ENCODE data around the gene ZC3H7A.
"Not testable (repeated sequence)": the region's sequence is repeated elsewhere in the genome, so short reads cannot be mapped to it uniquely, and the experiment has no call there.

Gene ZC3H7A

DNA sequence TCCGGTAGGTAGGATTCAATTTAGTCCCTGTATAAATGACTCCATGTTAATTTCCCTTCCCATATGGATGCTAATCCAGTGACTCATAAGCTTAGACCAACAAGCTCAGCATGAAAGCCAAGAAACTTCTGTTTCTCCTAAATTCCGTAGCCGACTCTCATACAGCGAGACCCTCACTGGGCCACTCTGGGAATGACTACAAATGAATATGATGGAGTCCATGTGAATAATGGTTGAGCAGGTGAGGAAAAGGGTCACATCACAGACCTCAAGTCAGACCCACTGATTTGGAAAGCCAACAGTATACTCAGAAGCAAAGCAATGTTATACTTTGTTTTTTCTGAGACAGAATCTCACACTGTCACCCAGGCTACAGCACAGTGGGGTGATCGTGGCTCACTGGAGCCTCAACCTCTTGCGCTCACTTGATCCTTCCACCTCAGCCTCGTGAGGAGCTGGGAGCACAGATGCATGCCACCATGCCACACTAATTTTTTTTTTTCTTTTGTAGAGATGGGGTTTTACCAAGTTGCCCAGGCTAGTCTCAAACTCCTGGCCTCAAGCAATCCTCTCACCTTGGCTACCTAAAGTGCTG is 39.7 kb upstream of the ZC3H7A start:
- Histone ChIP-seq H3K27ac (peak overlapping the region; percentile 78), H3K36me3 (replicated peaks) (peaks cover 55% of the 10 kb centered on the region), H3K4me3 (ENCODE audit: low read depth, low read length) (no peak overlapping the region), H3K27me3 (replicated peaks) (no peaks in the 10 kb centered on the region)
- in situ Hi-C loops (cut with HindIII; ENCODE audit: low pct_ligation_motif_present, low sequenced_read_pairs), result no loop called here
- peak; percentile 73 for DNase-seq
- TF ChIP-seq, protein P1, sequence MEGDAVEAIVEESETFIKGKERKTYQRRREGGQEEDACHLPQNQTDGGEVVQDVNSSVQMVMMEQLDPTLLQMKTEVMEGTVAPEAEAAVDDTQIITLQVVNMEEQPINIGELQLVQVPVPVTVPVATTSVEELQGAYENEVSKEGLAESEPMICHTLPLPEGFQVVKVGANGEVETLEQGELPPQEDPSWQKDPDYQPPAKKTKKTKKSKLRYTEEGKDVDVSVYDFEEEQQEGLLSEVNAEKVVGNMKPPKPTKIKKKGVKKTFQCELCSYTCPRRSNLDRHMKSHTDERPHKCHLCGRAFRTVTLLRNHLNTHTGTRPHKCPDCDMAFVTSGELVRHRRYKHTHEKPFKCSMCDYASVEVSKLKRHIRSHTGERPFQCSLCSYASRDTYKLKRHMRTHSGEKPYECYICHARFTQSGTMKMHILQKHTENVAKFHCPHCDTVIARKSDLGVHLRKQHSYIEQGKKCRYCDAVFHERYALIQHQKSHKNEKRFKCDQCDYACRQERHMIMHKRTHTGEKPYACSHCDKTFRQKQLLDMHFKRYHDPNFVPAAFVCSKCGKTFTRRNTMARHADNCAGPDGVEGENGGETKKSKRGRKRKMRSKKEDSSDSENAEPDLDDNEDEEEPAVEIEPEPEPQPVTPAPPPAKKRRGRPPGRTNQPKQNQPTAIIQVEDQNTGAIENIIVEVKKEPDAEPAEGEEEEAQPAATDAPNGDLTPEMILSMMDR (IDR thresholded peaks at IDR 0.05; ENCODE audit: low read depth, low read length, missing control alignments), result no peak

DNA sequence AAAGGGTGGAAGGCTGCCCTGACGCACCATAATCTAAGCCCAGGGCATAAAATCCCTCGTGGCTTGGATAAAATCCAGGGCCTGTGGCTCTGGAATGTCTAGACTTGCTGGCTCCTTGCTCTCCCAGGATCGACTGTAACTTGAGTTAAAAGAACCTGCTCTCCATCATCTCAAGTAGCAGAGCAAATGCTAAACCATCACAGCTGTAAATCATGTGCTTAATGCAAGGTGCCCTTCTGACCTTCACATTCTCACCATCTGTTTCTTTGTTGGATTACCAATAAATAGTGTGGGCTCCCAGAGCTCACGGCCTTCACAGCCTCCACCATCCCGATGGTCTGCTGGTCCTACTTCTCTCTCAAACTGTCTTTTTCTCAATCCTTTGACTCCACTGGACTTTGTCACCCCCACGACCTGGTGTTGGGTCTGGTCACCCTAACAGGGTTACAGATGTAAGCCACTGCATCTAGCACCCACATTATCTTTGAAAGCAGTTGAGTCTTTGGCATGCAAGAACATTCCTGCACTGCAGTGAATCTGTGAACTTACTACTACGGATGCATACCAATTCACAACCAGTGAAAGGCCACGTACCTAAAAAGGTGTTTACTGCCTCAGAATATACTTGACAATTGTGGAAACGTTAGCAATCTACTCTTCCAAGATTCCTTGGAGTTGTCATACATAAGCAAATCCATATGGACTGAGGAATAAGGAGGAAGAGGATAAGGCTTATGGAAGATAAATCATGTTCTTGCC is 39.0 kb upstream of the ZC3H7A start:
- Histone ChIP-seq H3K4me3 (ENCODE audit: low read depth, low read length) (no peak overlapping the region), H3K27me3 (replicated peaks) (no peaks in the 10 kb centered on the region), H3K27ac (peak overlapping the region; percentile 78), H3K36me3 (replicated peaks) (peaks cover 49% of the 10 kb centered on the region)
- peak; percentile 83 for DNase-seq
- TF ChIP-seq, protein P1 (IDR thresholded peaks at IDR 0.05; ENCODE audit: low read depth, low read length, missing control alignments), result no peak
- in situ Hi-C loops (cut with HindIII; ENCODE audit: low pct_ligation_motif_present, low sequenced_read_pairs), result no loop called here

DNA sequence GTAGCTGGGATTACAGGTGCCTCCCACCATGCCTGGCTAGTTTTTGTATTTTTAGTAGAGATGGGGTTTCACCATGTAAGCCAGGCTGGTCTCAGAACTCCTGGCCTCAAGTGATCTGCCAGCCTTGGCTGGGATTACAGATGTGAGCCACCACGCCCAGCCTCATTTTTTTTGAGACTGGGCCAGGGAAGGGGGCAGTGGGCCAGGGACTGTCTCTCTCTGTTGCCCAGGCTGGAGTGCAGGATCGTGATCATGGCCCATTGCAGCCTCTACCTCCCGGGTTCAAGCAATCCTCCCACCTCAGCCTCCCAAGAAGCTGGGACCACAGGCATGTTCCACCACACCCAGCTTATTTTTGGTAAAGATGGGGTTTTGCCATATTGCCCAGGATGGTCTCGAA is 38.3 kb upstream of the ZC3H7A start:
- no peak overlapping the region for H3K4me3 ChIP-seq (ENCODE audit: low read depth, low read length)
- H3K36me3 ChIP-seq (replicated peaks), result peaks cover 41% of the 10 kb centered on the region
- TF ChIP-seq, protein P1 (IDR thresholded peaks at IDR 0.05; ENCODE audit: low read depth, low read length, missing control alignments), result no peak
- H3K27me3 ChIP-seq (replicated peaks), result no peaks in the 10 kb centered on the region
- peak overlapping the region; percentile 60 for H3K27ac ChIP-seq
- in situ Hi-C loops (cut with HindIII; ENCODE audit: low pct_ligation_motif_present, low sequenced_read_pairs), result no loop called here
- DNase-seq, result no peak

DNA sequence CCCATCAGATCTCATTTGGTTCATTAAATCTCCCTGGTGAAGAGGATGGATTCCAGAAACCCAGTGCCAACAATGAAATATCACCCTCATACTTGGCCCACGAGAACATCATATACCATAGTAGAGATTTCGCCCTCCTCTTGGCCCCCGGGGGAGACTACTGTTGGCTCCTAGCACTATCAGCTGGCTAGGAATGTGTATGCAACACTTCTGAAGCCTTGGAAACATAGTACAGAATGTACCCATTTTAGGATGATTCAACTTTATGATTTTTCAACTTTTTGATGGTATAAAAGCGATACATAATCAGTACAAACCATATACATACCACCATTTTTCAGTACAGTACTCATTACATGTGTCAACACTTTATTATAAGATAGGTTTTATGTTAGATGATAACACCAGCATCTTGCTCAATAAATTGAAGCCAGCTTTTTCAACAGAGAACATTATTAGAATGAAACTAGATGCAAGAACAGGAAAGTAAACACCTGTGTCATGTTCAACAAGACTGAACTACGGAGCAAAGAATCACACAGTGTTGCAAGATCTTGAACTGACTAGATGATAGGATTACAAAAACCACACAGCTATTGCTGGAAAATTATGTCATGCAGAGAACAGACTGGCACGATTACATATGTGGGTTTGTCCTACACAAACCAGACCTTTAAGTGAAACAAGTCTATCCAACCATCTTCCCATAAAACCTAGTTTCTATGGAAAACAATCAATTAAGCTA is 37.1 kb upstream of the ZC3H7A start:
- Histone ChIP-seq H3K4me3 (ENCODE audit: low read depth, low read length) (no peak overlapping the region), H3K27ac (peak overlapping the region; percentile 61), H3K36me3 (replicated peaks) (peaks cover 31% of the 10 kb centered on the region), H3K27me3 (replicated peaks) (no peaks in the 10 kb centered on the region)
- peak; percentile 79 for DNase-seq
- in situ Hi-C loops (cut with HindIII; ENCODE audit: low pct_ligation_motif_present, low sequenced_read_pairs), result no loop called here
- TF ChIP-seq, protein P1 (IDR thresholded peaks at IDR 0.05; ENCODE audit: low read depth, low read length, missing control alignments), result no peak

DNA sequence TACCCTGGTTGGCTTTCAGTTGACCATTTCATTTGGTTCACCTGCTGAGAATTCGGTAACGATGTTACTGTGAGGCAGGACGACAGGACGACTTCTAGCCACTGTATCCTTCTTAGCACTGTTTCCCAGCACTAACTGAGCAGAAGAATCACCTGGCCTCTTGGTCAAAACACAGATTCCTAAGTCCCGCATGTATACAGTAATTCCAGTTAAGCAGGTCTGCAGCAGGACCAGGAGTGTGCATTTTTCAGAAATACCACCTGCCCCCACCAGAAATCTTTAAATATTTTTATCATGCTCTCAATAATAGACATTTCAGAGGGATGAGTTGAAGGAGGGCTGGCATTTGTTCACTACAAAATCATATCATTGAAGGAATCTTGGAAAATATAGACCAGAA is 31.6 kb upstream of the ZC3H7A start:
- Histone ChIP-seq H3K36me3 (replicated peaks) (no peaks in the 10 kb centered on the region), H3K27ac (no peak overlapping the region), H3K4me3 (ENCODE audit: low read depth, low read length) (no peak overlapping the region), H3K27me3 (replicated peaks) (no peaks in the 10 kb centered on the region)
- DNase-seq, result no peak
- in situ Hi-C loops (cut with HindIII; ENCODE audit: low pct_ligation_motif_present, low sequenced_read_pairs), result no loop called here
- TF ChIP-seq, protein P1 (IDR thresholded peaks at IDR 0.05; ENCODE audit: low read depth, low read length, missing control alignments), result no peak

DNA sequence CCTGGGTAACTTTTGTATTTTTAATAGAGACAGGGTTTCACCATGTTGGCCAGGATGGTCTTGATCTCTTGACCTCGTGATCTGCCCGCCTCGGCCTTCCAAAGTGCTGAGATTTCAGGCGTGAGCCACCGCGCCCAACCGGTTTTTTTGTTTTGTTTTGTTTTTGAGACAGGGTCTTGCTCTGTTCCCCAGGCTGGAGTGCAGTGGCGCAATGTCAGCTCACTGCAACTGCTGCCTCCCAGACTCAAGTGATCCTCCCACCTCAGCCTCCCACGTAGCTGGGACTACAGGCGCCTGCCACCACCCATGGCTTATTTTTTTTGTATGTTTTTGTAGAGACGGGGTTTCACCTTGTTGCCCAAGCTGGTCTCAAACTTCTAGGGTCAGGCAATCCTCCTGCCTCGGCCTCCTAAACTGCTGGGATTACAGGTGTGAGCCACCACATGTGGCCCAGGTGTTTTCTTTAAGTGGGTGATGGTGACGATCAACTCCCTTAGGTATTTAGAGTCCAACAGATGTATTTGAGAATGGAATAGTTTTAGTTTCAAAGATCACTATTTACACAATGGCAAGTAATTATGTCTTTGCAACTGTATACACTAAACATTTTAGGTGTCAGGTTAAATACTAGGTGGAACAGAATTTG is 28.6 kb upstream of the ZC3H7A start:
- H3K4me3 ChIP-seq (ENCODE audit: low read depth, low read length); H3K27me3 ChIP-seq (replicated peaks); H3K27ac ChIP-seq; in situ Hi-C loops (cut with HindIII; ENCODE audit: low pct_ligation_motif_present, low sequenced_read_pairs); DNase-seq; H3K36me3 ChIP-seq (replicated peaks): not testable (repeated sequence)
